OCI-LY3 (cell line): Measurements from ENCODE around the gene NBPF9.
"Not testable (repeated sequence)": the region's sequence is repeated elsewhere in the genome, so short reads cannot be mapped to it uniquely, and the experiment has no call there.

Experiments used
- H2AFZ ChIP-seq: fragments of 200-600, 300-600 bp; shearing (Covaris generic); 2 replicates; pipeline ENCODE4 v1.6.0; 2014; ENCODE audit warnings: antibody characterized with exemption, low read depth, low read length
- H3K27ac ChIP-seq: fragments of 200-600, 300-600 bp; sonication (generic); 2 replicates; pipeline ENCODE4 v1.5.1; 2014; ENCODE audit warnings: mild to moderate bottlenecking, low read length, moderate library complexity, mixed read lengths
- H3K27me3 ChIP-seq: fragments of 200-600, 300-600 bp; sonication (generic); 2 replicates; pipeline ENCODE4 v1.6.1; 2014; ENCODE audit warnings: low read depth, low read length, mixed read lengths
- H3K36me3 ChIP-seq: fragments of 200-600, 300-600 bp; sonication (generic); replicated peaks from 2 replicates; pipeline ENCODE3; 2014; ENCODE audit warnings: low read depth, low read length, mixed read lengths
- H3K4me1 ChIP-seq: fragments of 300-600, 200-600 bp; sonication (generic); 2 replicates; pipeline ENCODE4 v1.6.1; 2014; ENCODE audit warnings: low read length, mixed read lengths
- H3K4me2 ChIP-seq: fragments of 200-600, 300-600 bp; sonication (generic); 2 replicates; pipeline ENCODE4 v1.6.1; 2014; ENCODE audit warnings: low read length, mixed read lengths
- H3K4me3 ChIP-seq: fragments of 300-600, 200-600 bp; sonication (generic); 2 replicates; pipeline ENCODE4 v1.5.1; 2014; ENCODE audit warnings: antibody characterized with exemption, mild to moderate bottlenecking, low read length, moderate library complexity
- H3K79me2 ChIP-seq: fragments of 300-600, 200-600 bp; shearing (Covaris generic); 2 replicates; pipeline ENCODE4 v1.6.1; 2014; ENCODE audit warnings: mild to moderate bottlenecking, low read length, mixed read lengths
- H3K9ac ChIP-seq: fragments of 300-600, 200-600 bp; shearing (Covaris generic); 2 replicates; pipeline ENCODE4 v1.6.0; 2014; ENCODE audit warnings: mild to moderate bottlenecking, low read length, moderate library complexity
- H3K9me3 ChIP-seq: fragments of 200-600, 300-600 bp; shearing (Covaris generic); 2 replicates; pipeline ENCODE4 v1.6.1; 2014; ENCODE audit warnings: low read length, mixed read lengths; ENCODE audit not compliant: insufficient read depth
- H4K20me1 ChIP-seq: fragments of 200-600, 300-600 bp; sonication (generic); 2 replicates; pipeline ENCODE4 v1.6.1; 2016; ENCODE audit warnings: low read length, mixed read lengths; ENCODE audit not compliant: insufficient read depth

Gene NBPF9

GRCh38 chr1:149015522-149015921 is 87.8 kb downstream of the NBPF9 start:
- H3K4me2 ChIP-seq, H3K9me3 ChIP-seq, H3K79me2 ChIP-seq, H4K20me1 ChIP-seq, H3K27me3 ChIP-seq, H3K36me3 ChIP-seq, H3K4me3 ChIP-seq, H2AFZ ChIP-seq, H3K9ac ChIP-seq, H3K27ac ChIP-seq, H3K4me1 ChIP-seq: not testable (repeated sequence)

GRCh38 chr1:149013513-149013912 is 89.8 kb downstream of the NBPF9 start:
- H3K9ac ChIP-seq, H3K79me2 ChIP-seq: not testable (repeated sequence)

GRCh38 chr1:149012599-149012998 is 90.8 kb downstream of the NBPF9 start:
- not testable (repeated sequence) for H4K20me1 ChIP-seq, H3K9ac ChIP-seq, H3K9me3 ChIP-seq, H3K27me3 ChIP-seq, H3K27ac ChIP-seq, H3K4me1 ChIP-seq, H3K36me3 ChIP-seq, H3K4me3 ChIP-seq, H2AFZ ChIP-seq, H3K79me2 ChIP-seq
- 0 out of 2 replicates have a peak overlapping the region, but pooled peaks have one; percentile 30 for H3K4me2 ChIP-seq

More at GRCh38 chr1:149013513-149013912, 89.8 kb downstream of the NBPF9 start:
- H3K27ac ChIP-seq, H4K20me1 ChIP-seq, H3K4me1 ChIP-seq, H3K36me3 ChIP-seq, H3K9me3 ChIP-seq, H3K4me3 ChIP-seq, H3K27me3 ChIP-seq, H2AFZ ChIP-seq: not testable (repeated sequence)
- peak overlapping the region; percentile 45 for H3K4me2 ChIP-seq

- H2AFZ ChIP-seq, H4K20me1 ChIP-seq, H3K4me2 ChIP-seq, H3K27me3 ChIP-seq, H3K79me2 ChIP-seq, H3K4me1 ChIP-seq, H3K9ac ChIP-seq, H3K36me3 ChIP-seq, H3K27ac ChIP-seq, H3K9me3 ChIP-seq, H3K4me3 ChIP-seq: not testable (repeated sequence)
Observed at GRCh38 chr1:149009761-149010160, 93.6 kb downstream of the NBPF9 start.

GRCh38 chr1:149008769-149009168 is 94.6 kb downstream of the NBPF9 start:
- not testable (repeated sequence) for H3K36me3 ChIP-seq, H3K4me3 ChIP-seq, H3K27me3 ChIP-seq, H2AFZ ChIP-seq, H3K4me2 ChIP-seq, H4K20me1 ChIP-seq, H3K27ac ChIP-seq, H3K79me2 ChIP-seq, H3K9me3 ChIP-seq, H3K9ac ChIP-seq, H3K4me1 ChIP-seq

GRCh38 chr1:149008326-149008725 is 95.0 kb downstream of the NBPF9 start:
- H3K9ac ChIP-seq, H3K79me2 ChIP-seq, H3K4me3 ChIP-seq, H4K20me1 ChIP-seq, H2AFZ ChIP-seq, H3K27ac ChIP-seq, H3K9me3 ChIP-seq, H3K36me3 ChIP-seq, H3K4me2 ChIP-seq, H3K27me3 ChIP-seq, H3K4me1 ChIP-seq: not testable (repeated sequence)
